Femur (tissue), 1 donor: ENCODE measurements around the gene DLK1.

Experiments
- DNase-seq: peaks from one replicate; pipeline ENCODE4 v3.0.0-alpha.2; 2017

DLK1 gene

GRCh38 chr14:100762901-100763300 lies 36.2 kb downstream of the DLK1 start:
- DNase-seq, result no peak

GRCh38 chr14:100764471-100765115 lies 37.9 kb downstream of the DLK1 start:
- no peak for DNase-seq

GRCh38 chr14:100765296-100765695 lies 38.6 kb downstream of the DLK1 start:
- no peak for DNase-seq

- no peak for DNase-seq
Measured at GRCh38 chr14:100765991-100766390, 39.3 kb downstream of the DLK1 start.

- DNase-seq, result no peak
Measured at GRCh38 chr14:100767003-100767787, 40.5 kb downstream of the DLK1 start.

GRCh38 chr14:100767788-100768536 lies 41.3 kb downstream of the DLK1 start:
- DNase-seq, result no peak

GRCh38 chr14:100769035-100769939 lies 42.6 kb downstream of the DLK1 start:
- DNase-seq, result no peak

- DNase-seq, result no peak
Measured at GRCh38 chr14:100770046-100770445, 43.4 kb downstream of the DLK1 start.

- DNase-seq, result no peak
Measured at GRCh38 chr14:100770605-100771120, 44.0 kb downstream of the DLK1 start.

- no peak for DNase-seq
Measured at GRCh38 chr14:100771121-100771800, 44.6 kb downstream of the DLK1 start.

- DNase-seq, result no peak
Measured at GRCh38 chr14:100772607-100773165, 46.0 kb downstream of the DLK1 start.

GRCh38 chr14:100773331-100774163 lies 46.9 kb downstream of the DLK1 start:
- no peak for DNase-seq

GRCh38 chr14:100774164-100774537 lies 47.5 kb downstream of the DLK1 start:
- no peak for DNase-seq

GRCh38 chr14:100775351-100775830 lies 48.7 kb downstream of the DLK1 start:
- no peak for DNase-seq

- DNase-seq, result peak; percentile 81
Measured at GRCh38 chr14:100775831-100776591, 49.3 kb downstream of the DLK1 start.

- no peak for DNase-seq
Measured at GRCh38 chr14:100776681-100777365, 50.1 kb downstream of the DLK1 start.

- DNase-seq, result no peak
Measured at GRCh38 chr14:100777366-100777817, 50.7 kb downstream of the DLK1 start.

- DNase-seq, result peak; percentile 80
Measured at GRCh38 chr14:100777818-100778525, 51.3 kb downstream of the DLK1 start.
